GM12878 (cell line): ENCODE results near the gene HHAT.

Experiments
- MXI1 ChIP-seq: fragments of 150-350 bp; IDR thresholded peaks from 2 replicates; pipeline ENCODE4 v1.6.1; 2011; ENCODE audit warnings: low read depth, mild to moderate bottlenecking, inconsistent platforms, low read length, improper control_type of control experiment
- REST ChIP-seq: IDR thresholded peaks from 2 replicates; pipeline ENCODE4 v1.6.1; 2012; ENCODE audit warnings: mild to moderate bottlenecking, low read depth, low read length
- TAF1 ChIP-seq: IDR thresholded peaks from 2 replicates; pipeline ENCODE4 v1.6.1; 2011; ENCODE audit warnings: mild to moderate bottlenecking, low read depth, low read length, borderline replicate concordance
- TBL1XR1 ChIP-seq: IDR thresholded peaks from 2 replicates; pipeline ENCODE4 v1.6.1; 2012; ENCODE audit warnings: low read depth, low read length, improper control_type of control experiment
- YY1 ChIP-seq: IDR thresholded peaks from 2 replicates; pipeline ENCODE4 v1.6.1; 2011; ENCODE audit warnings: low read depth, mild to moderate bottlenecking, low read length
- TF ChIP-seq, protein P1 (sequence below): IDR thresholded peaks from 2 replicates; pipeline ENCODE4 v1.6.1; 2012; ENCODE audit warnings: low read depth, low read length, improper control_type of control experiment

DNA sequence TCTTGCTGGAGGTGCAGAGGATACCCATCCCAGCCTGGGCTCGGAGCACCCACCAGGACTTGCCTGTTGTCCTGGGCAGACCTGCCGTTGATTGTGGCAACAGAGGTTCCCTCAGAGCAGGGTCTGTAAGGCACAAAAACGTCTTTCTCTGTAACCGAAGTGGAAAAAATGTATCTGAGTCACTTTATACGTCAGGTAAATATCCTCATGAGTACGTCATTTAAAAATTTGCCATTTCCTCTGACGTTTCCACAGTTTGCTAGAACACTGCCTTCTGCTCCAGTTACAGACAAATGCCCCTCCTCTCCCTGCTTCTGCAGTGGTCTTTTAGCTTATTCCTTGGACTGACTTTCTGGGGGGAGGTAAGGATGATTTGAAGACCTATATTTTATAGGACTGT lies 326.8 kb downstream of the HHAT start:
- TF ChIP-seq MXI1 = no peak
- no peak for TF ChIP-seq YY1
- TF ChIP-seq, protein P1, sequence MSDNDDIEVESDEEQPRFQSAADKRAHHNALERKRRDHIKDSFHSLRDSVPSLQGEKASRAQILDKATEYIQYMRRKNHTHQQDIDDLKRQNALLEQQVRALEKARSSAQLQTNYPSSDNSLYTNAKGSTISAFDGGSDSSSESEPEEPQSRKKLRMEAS = no peak
- no peak for TF ChIP-seq REST
- no peak for TF ChIP-seq TBL1XR1
- TF ChIP-seq TAF1 = no peak
